GM23338 (cell line): Measurements from ENCODE around the gene PTPRB.

ENCODE experiments used
- CREB1 ChIP-seq: fragments of 250-450 bp; sonication (Bioruptor Pico); IDR thresholded peaks from 2 replicates; pipeline ENCODE4 v1.5.0; 2020; ENCODE audit warnings: low read depth, mild to moderate bottlenecking, moderate library complexity
- CTCF ChIP-seq, 2 experiments: fragments of 200-600 bp in 1 of 2; sonication (generic) in 1 of 2; conservative IDR thresholded peaks; 2 replicates each; pipeline versions ENCODE4 v1.5.1 to v1.6.1; 2016 to 2017; ENCODE audit warnings: antibody characterized with exemption in 2 of 2, low read depth in 2 of 2, mild to moderate bottlenecking in 2 of 2, moderate library complexity in 1 of 2
- EZH2 ChIP-seq: fragments of 200-600 bp; sonication (generic); IDR thresholded peaks from one replicate; pipeline ENCODE4 v1.8.0; 2017; ENCODE audit warnings: antibody characterized with exemption, mild to moderate bottlenecking, low read depth; ENCODE audit not compliant: unreplicated experiment
- EZH2phosphoT487 ChIP-seq: fragments of 200-600 bp; sonication (generic); IDR thresholded peaks from one replicate; pipeline ENCODE4 v1.8.1; 2018; ENCODE audit warnings: antibody characterized with exemption; ENCODE audit not compliant: unreplicated experiment
- JUNB ChIP-seq: IDR thresholded peaks from one replicate; pipeline ENCODE4 v1.6.1; 2016; ENCODE audit warnings: antibody characterized with exemption; ENCODE audit not compliant: unreplicated experiment
- POLR2AphosphoS5 ChIP-seq: IDR thresholded peaks from 2 replicates; pipeline ENCODE4 v1.6.1; 2016; ENCODE audit warnings: antibody characterized with exemption, low read depth

GRCh38 chr12:70626180-70626579 lies 11.0 kb downstream of the PTPRB start:
- TF ChIP-seq POLR2AphosphoS5 (no peak), CTCF (conservative IDR thresholded peaks at IDR 0.05; ENCODE audit: low read depth in 2 of 2) (no peak), JUNB (no peak), EZH2phosphoT487 (no peak), EZH2 (no peak), CREB1 (CRISPR knock-in tag) (no peak)
